Skeletal muscle satellite cell (primary cell): ENCODE results near the gene ACVR1.
A peak's percentile ranks its signal among the peaks of the same experiment; 100 is the strongest.
"Not testable (repeated sequence)": the region's sequence is repeated elsewhere in the genome, so short reads cannot be mapped to it uniquely, and the experiment has no call there.

Source experiments
- H3K27me3 ChIP-seq: 2 replicates; pipeline ENCODE4 v1.7.0; 2013; ENCODE audit warnings: low read length; ENCODE audit not compliant: control insufficient read depth, insufficient read depth
- H3K36me3 ChIP-seq: 2 replicates; pipeline ENCODE4 v1.7.0; 2013; ENCODE audit warnings: mild to moderate bottlenecking, control low read depth, low read length; ENCODE audit not compliant: insufficient read depth
- H3K4me1 ChIP-seq: 2 replicates; pipeline ENCODE4 v1.7.0; 2013; ENCODE audit warnings: low read length; ENCODE audit not compliant: control insufficient read depth, insufficient read depth
- H3K4me2 ChIP-seq: 2 replicates; pipeline ENCODE4 v1.7.0; 2013; ENCODE audit warnings: mild to moderate bottlenecking, low read length
- H3K4me3 ChIP-seq: 2 replicates; pipeline ENCODE4 v1.7.0; 2013; ENCODE audit warnings: low read length
- H3K9ac ChIP-seq: 2 replicates; pipeline ENCODE4 v1.7.0; 2013; ENCODE audit warnings: mild to moderate bottlenecking, low read depth, low read length, moderate library complexity
- H3K9me3 ChIP-seq: replicated peaks from 2 replicates; pipeline ENCODE4 v1.7.0; 2013; ENCODE audit warnings: mild to moderate bottlenecking, control low read depth, low read length

The ACVR1 gene

GRCh38 chr2:157891643-157892041 is 15.5 kb upstream of the ACVR1 start:
- Histone ChIP-seq H3K27me3 (no peaks in the 10 kb centered on the region), H3K4me1 (peaks cover 29% of the 10 kb centered on the region), H3K9me3 (no peaks in the 10 kb centered on the region), H3K9ac (no peak overlapping the region), H3K4me3 (no peak overlapping the region), H3K36me3 (no peaks in the 10 kb centered on the region), H3K4me2 (no peak overlapping the region)

GRCh38 chr2:157890969-157891642 is 15.0 kb upstream of the ACVR1 start:
- no peaks in the 10 kb centered on the region for H3K9me3 ChIP-seq

GRCh38 chr2:157887946-157888345 is 11.8 kb upstream of the ACVR1 start:
- peaks cover 12% of the 10 kb centered on the region for H3K4me1 ChIP-seq

More at GRCh38 chr2:157890969-157891642, 15.0 kb upstream of the ACVR1 start:
- H3K4me3 ChIP-seq, result no peak overlapping the region
- H3K9ac ChIP-seq, result no peak overlapping the region
- no peaks in the 10 kb centered on the region for H3K27me3 ChIP-seq
- peaks cover 29% of the 10 kb centered on the region for H3K4me1 ChIP-seq
- H3K36me3 ChIP-seq, result no peaks in the 10 kb centered on the region
- no peak overlapping the region for H3K4me2 ChIP-seq

GRCh38 chr2:157884533-157884932 is 8.4 kb upstream of the ACVR1 start:
- H3K27me3 ChIP-seq, H3K4me1 ChIP-seq, H3K9ac ChIP-seq, H3K9me3 ChIP-seq, H3K4me3 ChIP-seq, H3K36me3 ChIP-seq, H3K4me2 ChIP-seq: not testable (repeated sequence)

More at GRCh38 chr2:157887946-157888345, 11.8 kb upstream of the ACVR1 start:
- Histone ChIP-seq H3K9me3 (no peaks in the 10 kb centered on the region), H3K27me3 (no peaks in the 10 kb centered on the region), H3K4me2 (no peak overlapping the region), H3K4me3 (no peak overlapping the region), H3K9ac (no peak overlapping the region), H3K36me3 (no peaks in the 10 kb centered on the region)

GRCh38 chr2:157880927-157881326 is 4.8 kb upstream of the ACVR1 start:
- Histone ChIP-seq H3K9me3 (no peaks in the 10 kb centered on the region), H3K4me1 (peaks cover 8% of the 10 kb centered on the region), H3K4me2 (no peak overlapping the region), H3K4me3 (no peak overlapping the region), H3K36me3 (no peaks in the 10 kb centered on the region), H3K27me3 (no peaks in the 10 kb centered on the region), H3K9ac (no peak overlapping the region)

- no peak overlapping the region for H3K9ac ChIP-seq
- H3K36me3 ChIP-seq, result no peaks in the 10 kb centered on the region
- no peaks in the 10 kb centered on the region for H3K9me3 ChIP-seq
- no peak overlapping the region for H3K4me2 ChIP-seq
- no peaks in the 10 kb centered on the region for H3K27me3 ChIP-seq
- no peak overlapping the region for H3K4me3 ChIP-seq
- peaks cover 24% of the 10 kb centered on the region for H3K4me1 ChIP-seq
Observed at GRCh38 chr2:157877761-157878400, 1.8 kb upstream of the ACVR1 start.

- Histone ChIP-seq H3K36me3 (no peaks in the 10 kb centered on the region), H3K9ac (peak overlapping the region; percentile 77), H3K4me3 (peak overlapping the region; percentile 94), H3K27me3 (no peaks in the 10 kb centered on the region), H3K9me3 (no peaks in the 10 kb centered on the region), H3K4me2 (peak overlapping the region; percentile 93), H3K4me1 (peaks cover 32% of the 10 kb centered on the region)
Observed at GRCh38 chr2:157876786-157877138, 632 bp upstream of the ACVR1 start.

GRCh38 chr2:157875641-157876065 is 477 bp downstream of the ACVR1 start:
- peaks cover 32% of the 10 kb centered on the region for H3K4me1 ChIP-seq
- peak overlapping the region; percentile 75 for H3K4me2 ChIP-seq
- no peaks in the 10 kb centered on the region for H3K27me3 ChIP-seq
- H3K9me3 ChIP-seq, result no peaks in the 10 kb centered on the region
- H3K9ac ChIP-seq, result peak overlapping the region; percentile 77
- H3K36me3 ChIP-seq, result no peaks in the 10 kb centered on the region
- H3K4me3 ChIP-seq, result peak overlapping the region; percentile 94

GRCh38 chr2:157874997-157875640 is 1.0 kb downstream of the ACVR1 start:
- H3K4me1 ChIP-seq, result peaks cover 32% of the 10 kb centered on the region
- H3K9me3 ChIP-seq, result no peaks in the 10 kb centered on the region
- H3K4me2 ChIP-seq, result peak overlapping the region; percentile 75
- H3K27me3 ChIP-seq, result no peaks in the 10 kb centered on the region
- H3K36me3 ChIP-seq, result no peaks in the 10 kb centered on the region
- peak overlapping the region; percentile 77 for H3K9ac ChIP-seq
- H3K4me3 ChIP-seq, result peak overlapping the region; percentile 94

- peak overlapping the region; percentile 75 for H3K4me2 ChIP-seq
- no peaks in the 10 kb centered on the region for H3K36me3 ChIP-seq
- no peaks in the 10 kb centered on the region for H3K27me3 ChIP-seq
- H3K9ac ChIP-seq, result peak overlapping the region; percentile 77
- H3K4me1 ChIP-seq, result peaks cover 32% of the 10 kb centered on the region
- H3K9me3 ChIP-seq, result no peaks in the 10 kb centered on the region
- peak overlapping the region; percentile 94 for H3K4me3 ChIP-seq
Observed at GRCh38 chr2:157874348-157874747, 1.8 kb downstream of the ACVR1 start.

- H3K4me1 ChIP-seq, result peaks cover 35% of the 10 kb centered on the region
- H3K36me3 ChIP-seq, result no peaks in the 10 kb centered on the region
- H3K4me2 ChIP-seq, result peak overlapping the region; percentile 75
- no peak overlapping the region for H3K9ac ChIP-seq
- H3K4me3 ChIP-seq, result no peak overlapping the region
- no peaks in the 10 kb centered on the region for H3K9me3 ChIP-seq
- no peaks in the 10 kb centered on the region for H3K27me3 ChIP-seq
Observed at GRCh38 chr2:157872791-157873190, 3.3 kb downstream of the ACVR1 start.
